ENCODE results near the gene CALU. TPM values are rescaled to one million over a fixed set of nuclear protein-coding genes. Genes with fewer than 3 reads are reported as not detected.

CALU gene
- total and polyA plus RNA-seq, 2 experiments from 2014 or later = 1,589 to 1,706 TPM

DNA sequence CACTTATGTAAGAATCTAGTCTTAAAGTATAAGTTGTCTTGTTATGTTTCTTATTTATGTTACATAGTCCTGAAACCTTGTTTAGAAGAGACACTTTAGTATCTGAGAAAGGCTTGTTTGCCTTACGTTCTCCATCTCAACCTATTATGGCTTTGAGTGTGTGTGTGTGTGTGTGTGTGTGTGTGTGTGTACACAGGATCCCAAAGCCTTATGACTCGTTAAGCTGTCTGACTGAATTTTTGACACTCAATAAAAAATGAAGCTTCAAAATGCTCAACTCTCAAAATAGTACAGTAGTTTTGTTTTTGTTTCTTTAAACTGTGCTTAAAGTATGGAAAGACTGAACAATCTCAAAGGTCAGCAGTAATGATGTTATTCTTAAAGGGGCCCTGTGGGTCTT, 18.0 kb downstream of the CALU start:
- no peak for TF ChIP-seq EZH2phosphoT487 (IDR thresholded peaks at IDR 0.05; ENCODE audit: insufficient read depth, low read depth)
- TF ChIP-seq EZH2 (IDR thresholded peaks at IDR 0.05; ENCODE audit: insufficient read depth, poor library complexity, severe bottlenecking) = no peak
- Histone ChIP-seq H3K27me3 (replicated peaks; ENCODE audit: insufficient read depth) (no peaks in the 10 kb centered on the region), H3K4me3 (no peak overlapping the region), H3K9me3 (ENCODE audit: low read depth) (no peaks in the 10 kb centered on the region), H3K27ac (peak overlapping the region; percentile 87), H3K9me2 (ENCODE audit: insufficient read depth) (no peaks in the 10 kb centered on the region), H3K4me1 (ENCODE audit: insufficient read depth) (peaks cover 66% of the 10 kb centered on the region), H3K9ac (peak overlapping the region; percentile 74; the same call in 1 of the 2 replicates), H3F3A (ENCODE audit: insufficient read depth) (peaks cover 96% of the 10 kb centered on the region), H3K4me2 (ENCODE audit: unreplicated experiment) (peak overlapping the region; percentile 73), H3K79me2 (ENCODE audit: insufficient read depth) (peaks cover 90% of the 10 kb centered on the region), H2AFZ (no peak overlapping the region), H4K20me1 (ENCODE audit: insufficient read depth) (no peaks in the 10 kb centered on the region; the same call in 1 of the 2 replicates), H3K36me3 (ENCODE audit: low read depth) (peaks cover 80% of the 10 kb centered on the region)
- in situ Hi-C loops (cut with MboI) = no loop called here
- 38% methylated on average over 2 of the region's 2 CpGs for WGBS, 2 experiments (ENCODE audit: low coverage in 1 of 2, low lambda C conversion rate in 2 of 2, missing lambda C conversion rate in 2 of 2)
- DNase-seq = no peak

GRCh38 chr7:128758553-128758952, 19.4 kb downstream of the CALU start:
- Histone ChIP-seq H3K36me3 (ENCODE audit: low read depth) (peaks cover 78% of the 10 kb centered on the region), H3K27me3 (replicated peaks; ENCODE audit: insufficient read depth) (no peaks in the 10 kb centered on the region), H3K9ac (no peak overlapping the region), H3K79me2 (ENCODE audit: insufficient read depth) (peaks cover 90% of the 10 kb centered on the region), H3K4me1 (ENCODE audit: insufficient read depth) (peaks cover 58% of the 10 kb centered on the region), H3K4me2 (ENCODE audit: unreplicated experiment) (no peak overlapping the region), H2AFZ (no peak overlapping the region), H4K20me1 (ENCODE audit: insufficient read depth) (no peaks in the 10 kb centered on the region; the same call in 1 of the 2 replicates), H3F3A (ENCODE audit: insufficient read depth) (peaks cover 90% of the 10 kb centered on the region), H3K27ac (peak overlapping the region; percentile 87), H3K4me3 (no peak overlapping the region), H3K9me3 (ENCODE audit: low read depth) (no peaks in the 10 kb centered on the region), H3K9me2 (ENCODE audit: insufficient read depth) (no peaks in the 10 kb centered on the region)
- no peak for DNase-seq
- TF ChIP-seq EZH2phosphoT487 (IDR thresholded peaks at IDR 0.05; ENCODE audit: insufficient read depth, low read depth) (no peak), EZH2 (IDR thresholded peaks at IDR 0.05; ENCODE audit: insufficient read depth, poor library complexity, severe bottlenecking) (no peak)
- in situ Hi-C loops (cut with MboI) = no loop called here
- 94 to 98% methylated on average over 1 of the region's 1 CpG for WGBS, 2 experiments (ENCODE audit: low coverage in 1 of 2, low lambda C conversion rate in 2 of 2, missing lambda C conversion rate in 2 of 2)

DNA sequence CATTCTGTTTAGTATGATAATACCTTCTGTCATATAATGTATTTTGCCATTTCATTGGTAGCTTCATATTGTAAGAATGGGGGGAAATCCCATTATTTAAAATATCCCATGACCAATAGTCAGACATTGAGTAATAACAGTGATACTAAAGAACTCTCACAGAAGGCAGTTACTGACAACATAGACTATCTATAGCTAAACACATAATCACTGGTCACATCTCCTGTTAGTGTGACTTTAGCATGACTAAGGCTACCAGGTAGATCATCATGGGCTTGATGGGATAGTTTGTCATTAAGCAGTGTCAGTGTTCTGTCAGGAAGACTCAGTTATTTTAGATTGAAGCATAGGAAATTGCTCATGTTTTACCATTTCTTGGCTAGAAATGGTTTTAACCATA, 20.1 kb downstream of the CALU start:
- H3K4me3 ChIP-seq = no peak overlapping the region
- TF ChIP-seq EZH2phosphoT487 (IDR thresholded peaks at IDR 0.05; ENCODE audit: insufficient read depth, low read depth) (no peak), EZH2 (IDR thresholded peaks at IDR 0.05; ENCODE audit: insufficient read depth, poor library complexity, severe bottlenecking) (no peak)
- in situ Hi-C loops (cut with MboI) = no loop called here
- H4K20me1 ChIP-seq (ENCODE audit: insufficient read depth) = no peaks in the 10 kb centered on the region
- H3K9me2 ChIP-seq (ENCODE audit: insufficient read depth) = no peaks in the 10 kb centered on the region
- no peak overlapping the region for H3K4me2 ChIP-seq (ENCODE audit: unreplicated experiment)
- H3K4me1 ChIP-seq (ENCODE audit: insufficient read depth) = peaks cover 52% of the 10 kb centered on the region
- no peaks in the 10 kb centered on the region for H3K9me3 ChIP-seq (ENCODE audit: low read depth)
- peak overlapping the region; percentile 87 for H3K27ac ChIP-seq
- no peak overlapping the region for H2AFZ ChIP-seq
- H3K9ac ChIP-seq = no peak overlapping the region
- H3K27me3 ChIP-seq (replicated peaks; ENCODE audit: insufficient read depth) = no peaks in the 10 kb centered on the region
- peaks cover 77% of the 10 kb centered on the region for H3K36me3 ChIP-seq (ENCODE audit: low read depth)
- peaks cover 88% of the 10 kb centered on the region for H3F3A ChIP-seq (ENCODE audit: insufficient read depth)
- peaks cover 90% of the 10 kb centered on the region for H3K79me2 ChIP-seq (ENCODE audit: insufficient read depth)
- no peak for DNase-seq

GRCh38 chr7:128763541-128763940, 24.4 kb downstream of the CALU start:
- in situ Hi-C loops (cut with MboI) = no loop called here
- H3K4me3 ChIP-seq = no peak overlapping the region
- no peak for TF ChIP-seq EZH2phosphoT487 (IDR thresholded peaks at IDR 0.05; ENCODE audit: insufficient read depth, low read depth)
- no peaks in the 10 kb centered on the region for H4K20me1 ChIP-seq (ENCODE audit: insufficient read depth)
- no peak overlapping the region for H2AFZ ChIP-seq
- H3F3A ChIP-seq (ENCODE audit: insufficient read depth) = peaks cover 85% of the 10 kb centered on the region
- H3K4me1 ChIP-seq (ENCODE audit: insufficient read depth) = peaks cover 10% of the 10 kb centered on the region
- 0 out of 2 replicates have a peak overlapping the region, but pooled peaks have one; percentile 14 for H3K27ac ChIP-seq
- peaks cover 94% of the 10 kb centered on the region for H3K36me3 ChIP-seq (ENCODE audit: low read depth)
- 78 to 79% methylated on average over 3 of the region's 3 CpGs for WGBS, 2 experiments (ENCODE audit: low coverage in 1 of 2, low lambda C conversion rate in 2 of 2, missing lambda C conversion rate in 2 of 2)
- H3K9ac ChIP-seq = no peak overlapping the region
- no peaks in the 10 kb centered on the region for H3K27me3 ChIP-seq (replicated peaks; ENCODE audit: insufficient read depth)
- H3K4me2 ChIP-seq (ENCODE audit: unreplicated experiment) = no peak overlapping the region
- H3K9me2 ChIP-seq (ENCODE audit: insufficient read depth) = no peaks in the 10 kb centered on the region
- DNase-seq = peak; percentile 42
- H3K9me3 ChIP-seq (ENCODE audit: low read depth) = no peaks in the 10 kb centered on the region
- peaks cover 100% of the 10 kb centered on the region for H3K79me2 ChIP-seq (ENCODE audit: insufficient read depth)

Data from GM23248 (cell line).